CD4-positive, alpha-beta T cell (primary cell): ENCODE data around the gene TUBA4B. TPM values are rescaled to one million over a fixed set of nuclear protein-coding genes. Genes with fewer than 3 reads are reported as not detected.
"Not testable (repeated sequence)": the region's sequence is repeated elsewhere in the genome, so short reads cannot be mapped to it uniquely, and the experiment has no call there.

Experiments
- ATAC-seq: fragments of 200-7000 bp; cut with Tn5 transposase; one replicate; pipeline ENCODE4 v1.10.0; 2022; ENCODE audit warnings: mild to moderate bottlenecking; ENCODE audit not compliant: poor library complexity
- CTCF ChIA-PET: fragments of 350-600 bp; sonication (Branson Sonifier 250); formaldehyde crosslinking; loops from one replicate; lab custom pipeline; 2021; ENCODE audit warnings: antibody characterized with exemption, inconsistent platforms; lab: Charles Lee
- POLR2A ChIA-PET: fragments of 350-600 bp; sonication (Branson Sonifier 250); formaldehyde crosslinking; loops from one replicate; lab custom pipeline; 2021; ENCODE audit warnings: antibody characterized with exemption, inconsistent platforms; lab: Charles Lee
- DNase-seq, 14 experiments: peaks; one replicate each; pipeline ENCODE4 v3.0.0-alpha.2; 2013 to 2020; ENCODE audit warnings: mixed read lengths in 2 of 14
- H3K27ac ChIP-seq, 2 donors: one replicate each; pipeline versions ENCODE4 v1.5.1 to v1.7.0; 2013; ENCODE audit warnings: low read length in 2 of 2, low read depth in 1 of 2, mild to moderate bottlenecking in 1 of 2
- H3K27me3 ChIP-seq, 2 experiments: 1 replicate in 1 of 2; 2 replicates in 1 of 2; pipeline versions ENCODE4 v1.6.1 to v1.7.0; 2013; ENCODE audit warnings: low read length in 2 of 2, control low read depth in 1 of 2, mild to moderate bottlenecking in 1 of 2, moderate library complexity in 1 of 2; ENCODE audit not compliant: insufficient read depth in 2 of 2, control insufficient read depth in 1 of 2
- H3K36me3 ChIP-seq: one replicate; pipeline ENCODE4 v1.6.1; 2013; ENCODE audit warnings: low read length, control low read depth; ENCODE audit not compliant: insufficient read depth
- H3K4me1 ChIP-seq: one replicate; pipeline ENCODE4 v1.6.1; 2013; ENCODE audit warnings: low read length, control low read depth; ENCODE audit not compliant: insufficient read depth
- H3K4me3 ChIP-seq: one replicate; pipeline ENCODE4 v1.5.1; 2013; ENCODE audit warnings: mild to moderate bottlenecking, low read length, moderate library complexity
- H3K9me3 ChIP-seq, 2 experiments: 1 replicate in 1 of 2; 2 replicates in 1 of 2; pipeline versions ENCODE4 v1.6.1 to v1.7.0; 2013; ENCODE audit warnings: low read length in 2 of 2, mild to moderate bottlenecking in 2 of 2, control low read depth in 1 of 2, moderate library complexity in 1 of 2; ENCODE audit not compliant: control insufficient read depth in 1 of 2, insufficient read depth in 1 of 2
- H3K27ac Mint-ChIP-seq: one replicate; pipeline ENCODE4 v1.8.0; 2020; ENCODE audit warnings: mixed read lengths
- H3K27me3 Mint-ChIP-seq: one replicate; pipeline ENCODE4 v1.8.0; 2021; ENCODE audit warnings: mixed read lengths
- H3K36me3 Mint-ChIP-seq: one replicate; pipeline ENCODE4 v1.8.0; 2021; ENCODE audit warnings: low read depth, mixed read lengths
- H3K4me1 Mint-ChIP-seq: one replicate; pipeline ENCODE4 v1.8.0; 2021; ENCODE audit warnings: low read depth, mixed read lengths
- H3K4me3 Mint-ChIP-seq: one replicate; pipeline ENCODE4 v1.8.0; 2020; ENCODE audit warnings: mild to moderate bottlenecking, mixed read lengths
- H3K9me3 Mint-ChIP-seq: one replicate; pipeline ENCODE4 v1.8.0; 2020; ENCODE audit warnings: mixed read lengths
- intact Hi-C, 2 experiments: fragments of 100-400 bp; cut with DNase I in 1 of 2; cut with micrococcal nuclease in 1 of 2; formaldehyde crosslinking; loops; one replicate each; pipeline versions ENCODE4 v1.15.1 to v1.9.0; 2023 to 2025; cut with DNase I, micrococcal nuclease
- microRNA-seq: library from miRNA; unstranded; fragments of <30 nt; microRNA quantifications from one replicate; pipeline ENCODE4 v1.2.0, GENCODE V29; 2021; ENCODE audit warnings: borderline microRNAs expressed, borderline replicate concordance
- total RNA-seq, 174 experiments: library from RNA in 2 of 174; stranded (reverse) in 2 of 174; gene quantifications; one replicate each; pipeline ENCODE4 v1.2.3 and lab custom pipeline; 2021 to 2026
- TF ChIP-seq, protein P1 (sequence below): fragments of 200-600 bp; IDR thresholded peaks from one replicate; pipeline ENCODE4 v1.8.0; 2022; ENCODE audit warnings: antibody characterized with exemption, mild to moderate bottlenecking

The TUBA4B gene
- total RNA-seq, 2 experiments from 2014 or later: not detected

DNA sequence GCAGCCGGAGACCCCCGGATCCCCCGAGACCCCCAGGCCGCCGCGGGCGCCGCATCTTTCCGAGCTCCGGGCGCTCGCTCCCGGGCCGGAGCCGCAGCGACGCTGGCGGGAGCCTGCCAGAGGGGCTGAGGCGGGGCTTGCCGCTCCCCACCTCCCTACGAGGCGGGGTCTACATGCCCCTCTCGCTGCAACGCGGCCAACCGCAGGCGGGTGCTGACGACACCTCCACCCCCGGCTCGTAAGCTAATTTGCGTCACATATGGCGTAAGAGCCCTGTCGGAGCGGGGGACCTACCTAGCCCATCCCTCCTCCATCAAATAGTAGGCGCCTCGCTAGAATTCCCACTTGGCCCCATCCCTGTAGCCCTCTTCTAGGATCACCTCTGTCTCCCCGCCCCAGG lies 56.2 kb downstream of the TUBA4B start, which contains the start of gene PTPRN:
Gene PTPRN (minus strand): TSS at position 124 of the 400 bp plus-strand sequence. CDS start 69 bp downstream, at position 55.
- CTCF ChIA-PET: no interaction called here
- Mint-ChIP-seq H3K4me1 (no peaks in the 10 kb centered on the region), H3K4me3 (no peak within 1 kb of the TSS), H3K9me3 (no peaks in the 10 kb centered on the region), H3K27ac (no peak within 1 kb of the TSS), H3K36me3 (no peaks in the 10 kb centered on the region), H3K27me3 (peaks cover 67% of the 10 kb centered on the region)
- H3K27ac ChIP-seq: no peak within 1 kb of the TSS
- no peak within 1 kb of the TSS for H3K4me3 ChIP-seq
- peaks cover 3% of the 10 kb centered on the region for H3K4me1 ChIP-seq
- H3K9me3 ChIP-seq: peaks cover 0 to 26% of the 10 kb centered on the region in 2 experiments
- H3K27me3 ChIP-seq: peaks cover 30 to 46% of the 10 kb centered on the region in 2 experiments
- intact Hi-C loops: loop anchor here in 1 of 2 experiments (10.0 kb wide), 1 partner anchor 344 kb away; no protein-coding TSS in a partner anchor
- POLR2A ChIA-PET: no interaction called here
- ATAC-seq (no peak), DNase-seq (peak in 2 of 14 experiments; percentile 18 to 37)
- TF ChIP-seq, protein P1, sequence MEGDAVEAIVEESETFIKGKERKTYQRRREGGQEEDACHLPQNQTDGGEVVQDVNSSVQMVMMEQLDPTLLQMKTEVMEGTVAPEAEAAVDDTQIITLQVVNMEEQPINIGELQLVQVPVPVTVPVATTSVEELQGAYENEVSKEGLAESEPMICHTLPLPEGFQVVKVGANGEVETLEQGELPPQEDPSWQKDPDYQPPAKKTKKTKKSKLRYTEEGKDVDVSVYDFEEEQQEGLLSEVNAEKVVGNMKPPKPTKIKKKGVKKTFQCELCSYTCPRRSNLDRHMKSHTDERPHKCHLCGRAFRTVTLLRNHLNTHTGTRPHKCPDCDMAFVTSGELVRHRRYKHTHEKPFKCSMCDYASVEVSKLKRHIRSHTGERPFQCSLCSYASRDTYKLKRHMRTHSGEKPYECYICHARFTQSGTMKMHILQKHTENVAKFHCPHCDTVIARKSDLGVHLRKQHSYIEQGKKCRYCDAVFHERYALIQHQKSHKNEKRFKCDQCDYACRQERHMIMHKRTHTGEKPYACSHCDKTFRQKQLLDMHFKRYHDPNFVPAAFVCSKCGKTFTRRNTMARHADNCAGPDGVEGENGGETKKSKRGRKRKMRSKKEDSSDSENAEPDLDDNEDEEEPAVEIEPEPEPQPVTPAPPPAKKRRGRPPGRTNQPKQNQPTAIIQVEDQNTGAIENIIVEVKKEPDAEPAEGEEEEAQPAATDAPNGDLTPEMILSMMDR: no peak
- H3K36me3 ChIP-seq: no peaks in the 10 kb centered on the region

DNA sequence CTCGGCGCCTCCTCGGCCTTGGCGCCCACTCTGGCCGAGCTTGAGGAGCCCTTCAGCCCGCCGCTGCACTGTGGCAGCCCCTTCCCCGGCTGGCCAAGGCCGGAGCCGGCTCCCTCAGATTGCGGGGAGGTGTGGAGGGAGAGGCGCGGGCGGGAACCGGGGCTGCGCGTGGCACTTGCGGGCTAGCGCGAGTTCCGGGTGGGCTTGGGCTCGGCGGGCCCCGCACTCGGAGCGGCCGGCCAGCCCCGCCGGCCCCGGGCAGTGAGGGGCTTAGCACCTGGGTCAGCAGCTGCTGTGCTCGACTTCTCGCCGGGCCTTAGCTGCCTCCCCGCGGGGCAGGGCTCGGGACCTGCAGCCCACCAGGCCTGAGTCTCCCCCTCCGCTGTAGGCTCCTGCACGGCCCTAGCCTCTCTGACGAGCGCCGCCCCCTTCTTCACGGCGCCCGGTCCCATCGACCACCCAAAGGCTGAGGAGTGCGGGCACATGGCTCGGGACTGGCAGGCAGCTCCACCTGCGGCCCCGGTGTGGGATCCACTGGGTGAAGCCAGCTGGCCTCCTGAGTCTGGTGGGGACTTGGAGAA lies 59.7 kb downstream of the TUBA4B start:
- H3K4me3 ChIP-seq, ATAC-seq, intact Hi-C loops, DNase-seq, H3K4me1 ChIP-seq, H3K27ac ChIP-seq, H3K36me3 ChIP-seq, H3K4me1 Mint-ChIP-seq, H3K36me3 Mint-ChIP-seq, H3K9me3 Mint-ChIP-seq, H3K4me3 Mint-ChIP-seq, H3K27ac Mint-ChIP-seq, POLR2A ChIA-PET: not testable (repeated sequence)
- H3K27me3 Mint-ChIP-seq: peaks cover 45% of the 10 kb centered on the region
- Histone ChIP-seq H3K9me3 (peaks cover 0 to 23% of the 10 kb centered on the region in 2 experiments), H3K27me3 (peaks cover 25 to 33% of the 10 kb centered on the region in 2 experiments)
- CTCF ChIA-PET: interaction anchor here (1.5 kb wide), 1 partner anchor 18 kb away, joined by 3 read pairs; no protein-coding TSS in a partner anchor

DNA sequence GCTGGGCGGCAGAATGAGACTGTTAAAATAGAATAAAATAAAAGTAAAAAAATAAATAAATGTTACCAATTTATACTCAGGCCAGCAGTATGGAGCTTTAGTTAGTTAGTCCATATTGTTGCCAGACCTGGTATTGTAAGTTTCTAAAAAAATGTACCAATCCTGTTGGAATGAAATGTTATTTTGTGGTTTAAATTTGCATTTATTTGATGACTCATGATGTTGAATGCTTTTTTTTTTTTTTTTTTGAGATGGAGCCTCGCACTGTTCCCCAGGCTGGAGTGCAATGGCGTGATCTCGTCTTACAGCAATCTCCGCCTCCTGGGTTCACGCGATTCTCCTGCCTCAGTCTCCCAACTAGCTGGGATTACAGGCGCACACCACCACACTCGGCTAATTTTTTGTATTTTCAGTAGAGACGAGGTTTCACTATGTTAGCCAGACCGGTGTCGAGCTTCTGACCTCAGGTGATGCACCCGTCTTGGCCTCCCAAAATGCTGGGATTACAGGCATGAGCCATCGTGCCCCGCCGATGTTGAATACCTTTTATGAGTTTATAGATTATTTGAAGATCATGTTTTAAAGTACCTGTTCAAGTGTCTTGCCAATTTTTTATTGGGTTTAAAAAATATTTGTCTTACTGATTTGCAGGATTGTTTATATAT lies 61.9 kb downstream of the TUBA4B start:
- DNase-seq: no peak
- POLR2A ChIA-PET: no interaction called here
- Mint-ChIP-seq H3K27ac (no peak overlapping the region), H3K27me3 (peaks cover 28% of the 10 kb centered on the region), H3K4me1 (no peaks in the 10 kb centered on the region), H3K9me3 (no peaks in the 10 kb centered on the region), H3K4me3 (no peak overlapping the region), H3K36me3 (no peaks in the 10 kb centered on the region)
- Histone ChIP-seq H3K4me3 (no peak overlapping the region), H3K36me3 (no peaks in the 10 kb centered on the region), H3K9me3 (peaks cover 0 to 8% of the 10 kb centered on the region in 2 experiments), H3K4me1 (no peaks in the 10 kb centered on the region), H3K27ac (no peak overlapping the region), H3K27me3 (peaks cover 8 to 11% of the 10 kb centered on the region in 2 experiments)
- no peak for ATAC-seq
- intact Hi-C loops: no loop called here
- TF ChIP-seq, protein P1: no peak
- CTCF ChIA-PET: interaction anchor here (1.3 kb wide), 1 partner anchor 20 kb away, joined by 4 read pairs; no protein-coding TSS in a partner anchor

Small RNAs within 50 kb of the gene (microRNA-seq; reads per million reads assigned to microRNA genes)
- gene MIR153-1: not detected

Other genes with a start within 250 kb of the TUBA4B start
- not detected for gene CFAP65, start 211.7 kb upstream of the TUBA4B start, total RNA-seq
- not detected for gene IHH, start 192.3 kb upstream of the TUBA4B start, total RNA-seq
- gene NHEJ1, start 92.4 kb upstream of the TUBA4B start, total RNA-seq: 1 to 10 TPM; 7.2 to 8.5 TPM
- under 1 TPM; 0.36 to 0.96 TPM for gene SLC23A3, start 83.2 kb upstream of the TUBA4B start, total RNA-seq
- 10 to 100 TPM; 42.3 to 43.4 TPM for gene CNPPD1, start 76.3 kb upstream of the TUBA4B start, total RNA-seq
- 10 to 100 TPM; 82.3 to 83.2 TPM for gene RETREG2, start 75.0 kb upstream of the TUBA4B start, total RNA-seq
- 10 to 100 TPM; 65.9 to 67.4 TPM for gene ZFAND2B, start 46.5 kb upstream of the TUBA4B start, total RNA-seq
- gene ABCB6, start 34.3 kb upstream of the TUBA4B start, total RNA-seq: 1 to 10 TPM; 2.6 to 3.1 TPM
- 100 to 1,000 TPM; 105 to 106 TPM for gene ATG9A, start 23.6 kb upstream of the TUBA4B start, total RNA-seq
- 100 to 1,000 TPM; 128 to 135 TPM for gene ANKZF1, start 23.4 kb upstream of the TUBA4B start, total RNA-seq
- gene GLB1L, start 7.8 kb upstream of the TUBA4B start, total RNA-seq: 1 to 10 TPM; 2.4 to 3.0 TPM
- 10 to 100 TPM; 11.2 to 14.1 TPM for gene STK16, start 7.8 kb upstream of the TUBA4B start, total RNA-seq
- gene TUBA4A, start 675 bp downstream of the TUBA4B start, total RNA-seq: 100 to 1,000 TPM; 183 to 185 TPM
- 100 to 1,000 TPM; 151 to 161 TPM for gene DNAJB2, start 26.1 kb downstream of the TUBA4B start, total RNA-seq
- gene PTPRN, start 56.2 kb downstream of the TUBA4B start, total RNA-seq: not detected
- gene RESP18, start 79.5 kb downstream of the TUBA4B start, total RNA-seq: not detected
- 10 to 100 TPM; 99.0 to 99.9 TPM for gene DNPEP, start 134.7 kb downstream of the TUBA4B start, total RNA-seq
- gene DES, start 165.1 kb downstream of the TUBA4B start, total RNA-seq: not detected
- 10 to 100 TPM; 15.3 to 17.7 TPM for gene SPEG, start 181.6 kb downstream of the TUBA4B start, total RNA-seq
- 10 to 100 TPM; 13.3 to 14.4 TPM for gene GMPPA, start 245.6 kb downstream of the TUBA4B start, total RNA-seq